ENCODE data around the gene HIBADH. TPM values are rescaled to one million over a fixed set of nuclear protein-coding genes. Genes with fewer than 3 reads are reported as not detected.

Gene HIBADH
- total RNA-seq, 1 experiment from 2014 or later = 51.5 TPM

GRCh38 chr7:27606270-27607209 lies 56.1 kb downstream of the HIBADH start:
- ChIA-PET POLR2A (interaction anchor here (0.6 to 2.7 kb wide), 7 partner anchors 10 to 137 kb away, joined by 3 to 24 read pairs (median 5); partner anchors contain the start of genes HIBADH and TAX1BP1), CTCF (interaction anchor here (0.6 to 4.0 kb wide), 31 partner anchors 10 to 411 kb away, joined by 3 to 39 read pairs (median 4); no protein-coding TSS in a partner anchor)
- no peaks in the 10 kb centered on the region for H3K9me3 Mint-ChIP-seq (ENCODE audit: unreplicated experiment)
- H3K27ac Mint-ChIP-seq (ENCODE audit: low read depth, unreplicated experiment) = no peak overlapping the region
- peaks cover 20% of the 10 kb centered on the region for H3K4me1 Mint-ChIP-seq (ENCODE audit: insufficient read depth, unreplicated experiment)
- H3K4me3 Mint-ChIP-seq (ENCODE audit: unreplicated experiment) = no peak overlapping the region
- no TSS peak for BruUV-seq (replicated peaks)
- H3K36me3 Mint-ChIP-seq (ENCODE audit: insufficient read depth, unreplicated experiment) = peaks cover 6% of the 10 kb centered on the region
- TF ChIP-seq CTCF (IDR thresholded peaks at IDR 0.05; ENCODE audit: unreplicated experiment) = no peak
- intact Hi-C loops (cut with micrococcal nuclease) = no loop called here
- no peaks in the 10 kb centered on the region for H3K27me3 Mint-ChIP-seq (ENCODE audit: insufficient read depth, unreplicated experiment)
- no peak for DNase-seq (ENCODE audit: unreplicated experiment)

- intact Hi-C loops (cut with micrococcal nuclease) = loop anchor here (1.0 kb wide), 1 partner anchor 370 kb away; no protein-coding TSS in a partner anchor
- no peaks in the 10 kb centered on the region for H3K9me3 Mint-ChIP-seq (ENCODE audit: unreplicated experiment)
- peaks cover 6% of the 10 kb centered on the region for H3K36me3 Mint-ChIP-seq (ENCODE audit: insufficient read depth, unreplicated experiment)
Measured at GRCh38 chr7:27605689-27606269, 56.9 kb downstream of the HIBADH start.

GRCh38 chr7:27605283-27605682 lies 57.4 kb downstream of the HIBADH start:
- H3K27ac Mint-ChIP-seq (ENCODE audit: low read depth, unreplicated experiment) = no peak overlapping the region
- BruUV-seq (replicated peaks) = no TSS peak
- no peaks in the 10 kb centered on the region for H3K27me3 Mint-ChIP-seq (ENCODE audit: insufficient read depth, unreplicated experiment)
- ChIA-PET CTCF (interaction anchor here (0.6 to 4.0 kb wide), 30 partner anchors 9 to 469 kb away, joined by 3 to 39 read pairs (median 4); no protein-coding TSS in a partner anchor), POLR2A (interaction anchor here (1.2 to 2.7 kb wide), 4 partner anchors 27 to 135 kb away, joined by 4 to 24 read pairs (median 14); partner anchors contain the start of genes HIBADH and TAX1BP1)
- no peaks in the 10 kb centered on the region for H3K9me3 Mint-ChIP-seq (ENCODE audit: unreplicated experiment)
- no peak for TF ChIP-seq CTCF (IDR thresholded peaks at IDR 0.05; ENCODE audit: unreplicated experiment)
- peaks cover 13% of the 10 kb centered on the region for H3K4me1 Mint-ChIP-seq (ENCODE audit: insufficient read depth, unreplicated experiment)
- DNase-seq (ENCODE audit: unreplicated experiment) = no peak
- intact Hi-C loops (cut with micrococcal nuclease) = loop anchor here (1.0 kb wide), 1 partner anchor 370 kb away; no protein-coding TSS in a partner anchor
- H3K36me3 Mint-ChIP-seq (ENCODE audit: insufficient read depth, unreplicated experiment) = peaks cover 6% of the 10 kb centered on the region
- H3K4me3 Mint-ChIP-seq (ENCODE audit: unreplicated experiment) = no peak overlapping the region

More at GRCh38 chr7:27605689-27606269, 56.9 kb downstream of the HIBADH start:
- Mint-ChIP-seq H3K4me3 (ENCODE audit: unreplicated experiment) (no peak overlapping the region), H3K27me3 (ENCODE audit: insufficient read depth, unreplicated experiment) (no peaks in the 10 kb centered on the region), H3K4me1 (ENCODE audit: insufficient read depth, unreplicated experiment) (peaks cover 13% of the 10 kb centered on the region), H3K27ac (ENCODE audit: low read depth, unreplicated experiment) (no peak overlapping the region)
- ChIA-PET POLR2A (interaction anchor here (0.6 to 2.7 kb wide), 8 partner anchors 11 to 137 kb away, joined by 3 to 24 read pairs (median 4); partner anchors contain the start of genes HIBADH and TAX1BP1), CTCF (interaction anchor here (0.6 to 4.0 kb wide), 26 partner anchors 9 to 410 kb away, joined by 3 to 39 read pairs (median 5); no protein-coding TSS in a partner anchor)
- peak; percentile 38 for DNase-seq (ENCODE audit: unreplicated experiment)
- no TSS peak for BruUV-seq (replicated peaks)
- peak; percentile 27 for TF ChIP-seq CTCF (IDR thresholded peaks at IDR 0.05; ENCODE audit: unreplicated experiment)
